ENCODE measurements around the gene SP140L.
"Not testable (repeated sequence)": the region's sequence is repeated elsewhere in the genome, so short reads cannot be mapped to it uniquely, and the experiment has no call there.

Gene SP140L

GRCh38 chr2:230425377-230425776 is 98.4 kb downstream of the SP140L start:
- no peak overlapping the region for H3K4me3 ChIP-seq (ENCODE audit: low read depth, low read length)
- in situ Hi-C loops (cut with HindIII; ENCODE audit: low sequenced_read_pairs) = no loop called here

GRCh38 chr2:230429513-230429912 is 102.5 kb downstream of the SP140L start:
- TF ChIP-seq CTCF (IDR thresholded peaks at IDR 0.05; ENCODE audit: low read depth, low read length, missing control alignments) = no peak
- no peak overlapping the region for H3K4me3 ChIP-seq (ENCODE audit: low read depth, low read length)
- in situ Hi-C loops (cut with HindIII; ENCODE audit: low sequenced_read_pairs) = no loop called here
- no peak for DNase-seq (ENCODE audit: low read depth)

More at GRCh38 chr2:230425377-230425776, 98.4 kb downstream of the SP140L start:
- DNase-seq (ENCODE audit: low read depth) = no peak
- TF ChIP-seq CTCF (IDR thresholded peaks at IDR 0.05; ENCODE audit: low read depth, low read length, missing control alignments) = no peak

- TF ChIP-seq CTCF (IDR thresholded peaks at IDR 0.05; ENCODE audit: low read depth, low read length, missing control alignments) = no peak
- H3K4me3 ChIP-seq (ENCODE audit: low read depth, low read length) = no peak overlapping the region
- no peak for DNase-seq (ENCODE audit: low read depth)
- in situ Hi-C loops (cut with HindIII; ENCODE audit: low sequenced_read_pairs) = no loop called here
These were observed 104.2 kb downstream of the SP140L start for GRCh38 chr2:230430957-230431910.

GRCh38 chr2:230434677-230435324 is 107.8 kb downstream of the SP140L start:
- DNase-seq (ENCODE audit: low read depth) = no peak
- TF ChIP-seq CTCF (IDR thresholded peaks at IDR 0.05; ENCODE audit: low read depth, low read length, missing control alignments) = no peak
- H3K4me3 ChIP-seq (ENCODE audit: low read depth, low read length) = no peak overlapping the region
- in situ Hi-C loops (cut with HindIII; ENCODE audit: low sequenced_read_pairs) = no loop called here

- DNase-seq (ENCODE audit: low read depth) = no peak
- H3K4me3 ChIP-seq (ENCODE audit: low read depth, low read length) = no peak overlapping the region
- TF ChIP-seq CTCF (IDR thresholded peaks at IDR 0.05; ENCODE audit: low read depth, low read length, missing control alignments) = no peak
- in situ Hi-C loops (cut with HindIII; ENCODE audit: low sequenced_read_pairs) = no loop called here
These were observed 108.4 kb downstream of the SP140L start for GRCh38 chr2:230435431-230435830.

GRCh38 chr2:230439121-230439520 is 112.1 kb downstream of the SP140L start:
- DNase-seq (ENCODE audit: low read depth); H3K4me3 ChIP-seq (ENCODE audit: low read depth, low read length); in situ Hi-C loops (cut with HindIII; ENCODE audit: low sequenced_read_pairs): not testable (repeated sequence)

GRCh38 chr2:230439590-230439989 is 112.6 kb downstream of the SP140L start:
- H3K4me3 ChIP-seq (ENCODE audit: low read depth, low read length) = no peak overlapping the region
- in situ Hi-C loops (cut with HindIII; ENCODE audit: low sequenced_read_pairs) = no loop called here
- DNase-seq (ENCODE audit: low read depth) = no peak
- TF ChIP-seq CTCF (IDR thresholded peaks at IDR 0.05; ENCODE audit: low read depth, low read length, missing control alignments) = no peak
